Gastroesophageal sphincter (tissue), 3 donors: ENCODE measurements around the gene ST6GALNAC3.

Experiments
- CTCF ChIP-seq, 4 experiments: fragments of 200-600 bp in 2 of 4; fragments of 450-650 bp in 2 of 4; sonication (generic) in 1 of 4; IDR thresholded peaks; one replicate each; pipeline ENCODE4 v1.5.1; 2017 to 2019; ENCODE audit warnings: antibody characterized with exemption in 4 of 4, mild to moderate bottlenecking in 2 of 4, moderate library complexity in 2 of 4
- POLR2A ChIP-seq, 2 donors: fragments of 450-650 bp; IDR thresholded peaks; one replicate each; pipeline ENCODE4 v1.6.1; 2017; ENCODE audit warnings: antibody characterized with exemption in 2 of 2, mild to moderate bottlenecking in 2 of 2, moderate library complexity in 1 of 2
- POLR2AphosphoS5 ChIP-seq: sonication (generic); formaldehyde crosslinking; IDR thresholded peaks from one replicate; pipeline ENCODE4 v1.6.1; 2017; ENCODE audit warnings: antibody characterized with exemption

GRCh38 chr1:76292418-76293184, 218.1 kb downstream of the ST6GALNAC3 start:
- TF ChIP-seq CTCF (IDR thresholded peaks at IDR 0.05): no peak
- TF ChIP-seq POLR2A (IDR thresholded peaks at IDR 0.05): no peak
- TF ChIP-seq POLR2AphosphoS5: no peak
